Daoy (cell line): Measurements from ENCODE around the gene ZFTA. TPM values are rescaled to one million over a fixed set of nuclear protein-coding genes. Genes with fewer than 3 reads are reported as not detected.
A peak's percentile ranks its signal among the peaks of the same experiment; 100 is the strongest.

Source experiments
- DNase-seq: peaks from one replicate; pipeline ENCODE4 v3.0.0-alpha.2; 2015; ENCODE audit warnings: low read depth
- total RNA-seq: library from RNA; depleted of rRNA; stranded (reverse); fragments of >200 nt; shearing (Covaris generic); gene quantifications from 2 replicates; pipeline ENCODE4 v1.2.3, GENCODE V29; 2014; rRNA removed

ZFTA gene
- total RNA-seq, 1 experiment from 2014 or later = 9.4 TPM

DNA sequence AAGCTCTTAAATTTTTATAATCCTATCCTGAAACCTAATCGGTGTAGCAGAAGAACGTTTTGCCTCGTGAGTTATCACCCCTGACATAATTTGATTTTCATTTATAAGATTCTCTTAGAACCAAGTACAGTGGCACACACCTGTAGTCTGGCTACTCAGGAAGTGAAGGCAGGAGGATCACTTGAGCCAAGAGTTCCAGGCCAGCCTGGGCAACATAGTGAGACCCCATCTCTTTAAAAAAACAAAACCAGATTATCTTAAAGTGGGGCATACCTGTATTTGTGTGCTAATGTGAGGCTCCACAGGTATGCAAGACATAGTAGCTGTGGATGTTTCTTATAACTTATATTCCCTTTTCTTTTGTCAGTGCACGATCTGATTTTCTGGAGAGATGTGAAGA lies 19.0 kb downstream of the ZFTA start:
- DNase-seq = no peak

DNA sequence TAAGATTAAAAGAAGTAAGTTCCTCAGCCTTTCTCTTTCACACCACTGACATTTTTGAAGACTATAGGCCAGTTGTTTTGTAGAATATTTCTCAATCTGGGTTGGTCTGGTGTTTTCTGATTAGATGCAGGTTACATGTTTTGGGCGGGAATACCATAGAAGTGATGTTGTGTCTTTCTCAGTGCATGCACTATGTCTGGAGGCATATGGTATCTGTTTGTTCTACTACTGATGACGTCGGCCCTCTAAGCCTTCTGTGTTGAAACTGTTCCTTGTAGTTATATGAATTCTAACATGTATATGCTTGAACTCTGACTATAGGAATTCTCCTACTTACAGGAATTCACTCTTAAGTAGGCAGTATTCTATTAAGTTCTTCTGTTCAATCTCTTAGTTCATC lies 21.6 kb downstream of the ZFTA start:
- DNase-seq = no peak

DNA sequence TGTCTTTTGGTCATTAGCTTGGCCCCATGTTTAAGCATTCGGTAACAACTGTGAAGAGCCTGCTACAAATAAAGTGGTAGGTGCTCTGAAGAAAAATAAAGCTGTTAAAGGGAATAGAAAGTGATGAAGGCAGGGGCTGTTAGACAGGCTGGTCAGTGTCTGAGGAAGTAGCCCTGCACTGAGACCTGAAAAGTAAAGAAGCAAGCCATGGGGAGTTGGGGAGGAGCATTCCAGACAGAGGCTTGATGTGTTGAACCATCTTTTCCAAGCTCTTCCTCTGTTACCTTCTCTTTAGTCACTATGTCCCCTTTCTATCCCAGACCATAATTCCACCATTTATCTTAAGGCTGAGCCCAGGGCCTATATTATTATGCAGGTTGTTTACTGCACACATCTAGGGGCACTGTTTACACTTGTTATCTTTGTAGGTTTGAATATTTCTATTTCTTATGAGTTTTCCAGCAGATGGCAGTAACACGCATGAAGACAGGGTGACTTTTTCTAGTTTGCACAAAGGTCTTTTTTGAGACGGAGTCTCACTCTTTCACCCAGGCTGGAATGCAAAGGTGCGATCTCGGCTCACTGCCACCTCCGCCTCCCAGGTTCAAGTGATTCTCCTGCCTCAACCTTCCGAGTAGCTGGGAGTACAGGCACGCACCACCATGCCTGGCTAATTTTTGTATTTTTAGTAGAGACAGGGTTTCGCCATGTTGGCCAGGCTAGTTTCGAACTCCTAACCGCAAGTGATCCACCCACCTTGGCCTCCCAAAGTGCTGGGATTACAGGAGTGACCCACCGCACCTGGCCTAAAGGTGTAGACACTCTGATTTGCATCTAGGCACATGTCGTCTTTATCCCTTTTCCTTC lies 23.0 kb downstream of the ZFTA start:
- DNase-seq = no peak

DNA sequence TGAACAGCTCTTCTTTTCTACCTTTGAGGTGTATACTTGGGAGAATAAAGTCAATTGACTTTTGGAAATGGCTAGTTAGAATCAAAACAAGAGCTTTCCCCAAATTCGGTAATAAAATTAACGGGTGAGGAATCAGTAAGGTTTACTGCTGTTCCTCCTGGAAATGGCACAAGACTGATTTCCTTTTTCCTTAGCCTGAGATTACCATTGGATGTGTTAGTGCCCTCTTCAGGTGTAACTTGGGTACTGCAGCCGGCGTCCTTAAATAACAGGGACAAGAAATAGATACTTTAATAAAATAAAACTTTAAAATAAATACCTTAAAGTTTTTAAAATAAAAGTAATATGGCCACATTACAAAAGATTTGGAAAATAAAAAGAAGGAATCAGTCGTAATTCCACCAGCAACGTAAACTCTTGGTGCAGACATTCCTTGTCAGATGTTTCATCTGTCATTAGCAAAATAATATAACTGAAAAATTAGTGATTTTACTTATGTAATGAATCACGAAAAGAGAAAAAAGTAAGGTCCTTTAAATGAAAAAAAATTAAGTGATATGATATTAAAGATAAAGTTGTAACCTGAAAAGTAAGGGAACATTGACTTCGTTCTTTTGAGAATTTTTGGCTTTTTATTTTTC lies 29.7 kb downstream of the ZFTA start:
- DNase-seq = peak; percentile 61

DNA sequence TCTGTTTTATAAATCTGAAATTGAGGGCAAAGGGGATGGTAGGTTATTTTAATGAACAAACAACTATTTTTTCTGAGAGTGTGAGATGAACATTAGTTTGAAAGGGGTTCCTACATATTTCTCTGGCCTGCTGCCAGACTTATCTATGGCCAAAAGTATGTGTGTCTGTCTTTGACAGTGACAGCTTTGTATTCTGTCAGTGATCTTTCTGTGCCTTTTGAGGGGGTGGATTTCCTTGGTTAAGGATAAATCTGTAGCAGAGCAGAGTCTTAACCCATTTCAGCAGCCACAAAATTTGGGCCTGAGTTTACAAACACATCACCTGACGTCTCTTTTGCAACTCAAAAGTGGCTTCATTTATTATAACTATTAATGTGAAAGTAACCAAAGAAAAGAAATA lies 30.9 kb downstream of the ZFTA start:
- no peak for DNase-seq

DNA sequence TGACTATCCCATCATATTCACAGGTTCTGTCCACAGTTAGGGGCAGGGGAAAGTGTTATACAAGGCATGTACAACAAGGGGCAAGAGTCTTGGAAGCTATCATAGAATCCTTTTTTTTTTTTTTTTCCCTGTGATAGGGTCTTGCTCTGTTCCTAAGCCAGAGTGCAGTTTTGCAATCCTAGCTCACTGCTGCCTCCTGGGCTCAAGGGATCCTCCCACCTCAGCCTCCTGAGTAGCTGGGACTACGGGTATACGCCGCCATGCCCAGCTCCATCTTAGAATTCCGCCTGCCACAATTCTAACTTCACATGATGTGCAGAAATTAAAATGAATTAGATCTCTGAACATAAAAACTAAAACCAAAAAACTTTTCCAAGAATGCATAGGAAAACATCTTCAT lies 31.7 kb downstream of the ZFTA start:
- no peak for DNase-seq

DNA sequence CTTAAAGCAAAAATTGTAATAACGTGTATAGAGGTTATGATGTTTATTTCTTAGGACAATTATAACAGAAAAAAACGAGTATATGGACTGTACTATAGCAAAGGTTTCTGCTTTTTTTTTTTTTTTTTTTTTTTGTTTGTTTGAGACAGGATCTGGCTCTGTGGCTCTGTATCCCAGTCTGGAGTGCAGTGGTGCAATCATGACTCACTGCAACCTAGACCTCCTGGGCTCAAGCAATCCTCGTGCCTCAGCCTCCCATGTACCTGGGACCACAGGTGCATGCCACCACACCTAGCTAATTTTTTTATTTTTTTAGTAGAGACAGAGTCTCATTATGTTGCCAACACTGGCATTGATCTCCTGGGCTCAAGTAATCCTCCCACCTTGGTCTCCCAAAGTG lies 39.2 kb downstream of the ZFTA start:
- peak; percentile 13 for DNase-seq

DNA sequence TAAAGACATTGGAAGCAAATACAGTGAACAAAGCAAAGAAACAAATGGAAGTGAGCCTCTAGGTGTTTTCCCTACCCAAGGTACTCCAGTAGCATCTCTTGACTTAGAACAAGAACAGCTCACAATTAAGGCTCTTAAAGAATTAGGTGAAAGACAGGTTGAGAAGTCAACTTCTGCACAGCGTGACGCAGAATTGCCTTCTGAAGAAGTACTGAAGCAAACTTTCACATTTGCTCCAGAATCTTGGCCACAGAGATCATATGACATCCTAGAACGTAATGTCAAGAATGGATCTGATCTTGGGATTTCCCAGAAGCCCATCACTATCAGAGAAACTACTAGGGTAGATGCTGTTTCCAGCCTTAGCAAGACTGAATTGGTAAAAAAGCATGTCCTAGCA lies 48.0 kb downstream of the ZFTA start:
- no peak for DNase-seq

DNA sequence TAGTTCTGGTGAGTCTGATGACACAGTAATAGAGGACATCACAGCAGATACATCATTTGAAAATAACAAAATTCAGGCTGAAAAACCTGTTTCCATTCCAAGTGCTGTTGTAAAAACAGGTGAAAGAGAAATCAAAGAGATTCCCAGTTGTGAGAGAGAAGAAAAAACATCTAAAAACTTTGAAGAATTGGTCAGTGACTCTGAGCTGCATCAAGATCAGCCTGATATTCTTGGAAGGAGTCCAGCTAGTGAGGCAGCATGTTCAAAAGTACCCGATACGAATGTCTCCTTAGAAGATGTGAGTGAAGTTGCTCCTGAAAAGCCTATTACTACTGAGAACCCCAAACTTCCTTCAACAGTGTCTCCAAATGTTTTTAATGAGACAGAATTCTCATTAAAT lies 48.6 kb downstream of the ZFTA start:
- peak; percentile 4 for DNase-seq

DNA sequence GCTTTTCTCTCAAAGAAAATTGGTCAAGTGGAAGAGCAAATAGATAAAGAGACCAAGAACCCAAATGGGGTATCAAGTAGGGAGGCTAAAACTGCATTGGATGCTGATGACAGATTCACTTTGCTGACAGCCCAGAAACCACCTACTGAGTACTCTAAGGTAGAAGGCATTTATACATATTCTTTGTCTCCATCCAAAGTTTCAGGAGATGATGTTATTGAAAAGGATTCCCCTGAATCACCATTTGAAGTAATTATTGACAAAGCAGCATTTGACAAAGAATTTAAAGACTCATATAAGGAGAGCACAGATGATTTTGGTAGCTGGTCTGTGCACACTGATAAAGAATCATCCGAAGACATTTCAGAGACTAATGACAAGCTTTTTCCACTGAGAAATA lies 49.6 kb downstream of the ZFTA start:
- no peak for DNase-seq

Other genes with a start within 250 kb of the ZFTA start
- 18.3 and 29.6 TPM in 2 replicates for gene PLAAT4, start 232.0 kb downstream of the ZFTA start, total RNA-seq
- gene PLAAT2, start 205.4 kb downstream of the ZFTA start, total RNA-seq = 4.1 TPM in 1 of 2 replicates, not detected in the other
- gene PLAAT3, start 154.3 kb downstream of the ZFTA start, total RNA-seq = 24.3 and 30.3 TPM in 2 replicates
- gene ATL3, start 97.4 kb downstream of the ZFTA start, total RNA-seq = 36.3 and 44.4 TPM in 2 replicates
- 39.0 and 56.5 TPM in 2 replicates for gene RTN3, start 87.3 kb downstream of the ZFTA start, total RNA-seq
- gene SPINDOC, start 44.7 kb upstream of the ZFTA start, total RNA-seq = 34.6 and 41.0 TPM in 2 replicates
- 11.4 and 12.5 TPM in 2 replicates for gene MARK2, start 70.3 kb upstream of the ZFTA start, total RNA-seq
- 0.36 and 0.80 TPM in 2 replicates for gene RCOR2, start 148.4 kb upstream of the ZFTA start, total RNA-seq
- gene NAA40, start 170.2 kb upstream of the ZFTA start, total RNA-seq = 12.6 and 17.5 TPM in 2 replicates
- 361 and 414 TPM in 2 replicates for gene COX8A, start 205.8 kb upstream of the ZFTA start, total RNA-seq
- 30.7 and 36.9 TPM in 2 replicates for gene OTUB1, start 217.7 kb upstream of the ZFTA start, total RNA-seq